DOHH2 (cell line): Measurements from ENCODE around the gene PNLIPRP1.

Source experiments
- EZH2phosphoT487 ChIP-seq: fragments of 200-600 bp; sonication (generic); IDR thresholded peaks from 2 replicates; pipeline ENCODE4 v1.6.1; 2017; ENCODE audit warnings: borderline replicate concordance, mild to moderate bottlenecking, antibody characterized with exemption, low read length, moderate library complexity, mixed read lengths
- TF ChIP-seq, protein P1 (sequence below): fragments of 200-600 bp; sonication (generic); IDR thresholded peaks from one replicate; pipeline ENCODE4 v1.5.1; 2014; ENCODE audit warnings: antibody characterized with exemption, mild to moderate bottlenecking, low read depth, low read length; ENCODE audit not compliant: poor library complexity, severe bottlenecking

DNA sequence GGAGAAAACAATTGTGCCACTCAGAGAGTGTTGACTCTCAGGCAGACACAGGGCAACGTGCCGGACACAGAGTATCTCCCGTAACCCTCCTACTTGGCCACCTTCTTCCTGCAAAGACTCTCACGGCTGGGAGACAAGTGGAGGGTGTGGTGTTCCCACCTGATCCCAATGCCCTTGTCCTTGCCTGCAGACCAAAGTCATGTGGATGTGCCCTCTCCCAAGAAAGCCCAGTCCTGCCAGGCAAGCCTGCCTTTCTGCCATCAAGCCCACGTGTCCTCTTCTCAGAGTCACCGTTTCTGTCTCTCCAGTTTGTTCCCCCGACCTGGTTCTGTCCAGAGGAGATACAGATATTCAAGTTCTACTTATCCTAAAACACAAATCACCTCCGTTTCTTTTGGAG is 30.7 kb downstream of the PNLIPRP1 start:
- TF ChIP-seq, protein P1, sequence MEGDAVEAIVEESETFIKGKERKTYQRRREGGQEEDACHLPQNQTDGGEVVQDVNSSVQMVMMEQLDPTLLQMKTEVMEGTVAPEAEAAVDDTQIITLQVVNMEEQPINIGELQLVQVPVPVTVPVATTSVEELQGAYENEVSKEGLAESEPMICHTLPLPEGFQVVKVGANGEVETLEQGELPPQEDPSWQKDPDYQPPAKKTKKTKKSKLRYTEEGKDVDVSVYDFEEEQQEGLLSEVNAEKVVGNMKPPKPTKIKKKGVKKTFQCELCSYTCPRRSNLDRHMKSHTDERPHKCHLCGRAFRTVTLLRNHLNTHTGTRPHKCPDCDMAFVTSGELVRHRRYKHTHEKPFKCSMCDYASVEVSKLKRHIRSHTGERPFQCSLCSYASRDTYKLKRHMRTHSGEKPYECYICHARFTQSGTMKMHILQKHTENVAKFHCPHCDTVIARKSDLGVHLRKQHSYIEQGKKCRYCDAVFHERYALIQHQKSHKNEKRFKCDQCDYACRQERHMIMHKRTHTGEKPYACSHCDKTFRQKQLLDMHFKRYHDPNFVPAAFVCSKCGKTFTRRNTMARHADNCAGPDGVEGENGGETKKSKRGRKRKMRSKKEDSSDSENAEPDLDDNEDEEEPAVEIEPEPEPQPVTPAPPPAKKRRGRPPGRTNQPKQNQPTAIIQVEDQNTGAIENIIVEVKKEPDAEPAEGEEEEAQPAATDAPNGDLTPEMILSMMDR, result no peak
- TF ChIP-seq EZH2phosphoT487, result no peak
